HEK293 (cell line): Measurements from ENCODE around the gene RGS19.

Experiments
- ZNF112 ChIP-seq: fragments of 450-650 bp; formaldehyde crosslinking; IDR thresholded peaks from 2 replicates; pipeline ENCODE4 v1.5.0; 2017; ENCODE audit warnings: missing biosample characterization, missing genetic modification characterization
- ZNF23 ChIP-seq: fragments of 450-650 bp; formaldehyde crosslinking; IDR thresholded peaks from 2 replicates; pipeline ENCODE4 v1.5.1; 2016; ENCODE audit warnings: missing biosample characterization, missing genetic modification characterization, borderline replicate concordance

- TF ChIP-seq ZNF112 (tag by site-specific recombination), result no peak
- no peak for TF ChIP-seq ZNF23 (tag by site-specific recombination)
Observed at GRCh38 chr20:64045346-64046011, 33.8 kb downstream of the RGS19 start.
